Astrocyte of the spinal cord (primary cell): Measurements from ENCODE around the gene C2orf76.

ENCODE experiments used
- DNase-seq: peaks from one replicate; pipeline ENCODE4 v3.0.0; 2011; ENCODE audit warnings: low read depth, low spot score
- H3K4me3 ChIP-seq: 2 replicates; pipeline ENCODE4 v1.5.1; 2011; ENCODE audit warnings: low read depth, mild to moderate bottlenecking, low read length, moderate library complexity
- CTCF ChIP-seq: IDR thresholded peaks from 2 replicates; pipeline ENCODE4 v1.5.1; 2012; ENCODE audit warnings: low read depth, mild to moderate bottlenecking, low read length, inconsistent platforms
- in situ Hi-C: cut with HindIII; loops from 2 replicates; pipeline ENCODE4 v1.10.0; 2017; ENCODE audit warnings: low sequenced_read_pairs

Gene C2orf76

GRCh38 chr2:119293900-119294299 lies 72.7 kb downstream of the C2orf76 start:
- in situ Hi-C loops, result no loop called here
- no peak for DNase-seq
- no peak for TF ChIP-seq CTCF
- no peak overlapping the region for H3K4me3 ChIP-seq

GRCh38 chr2:119293254-119293653 lies 73.4 kb downstream of the C2orf76 start:
- in situ Hi-C loops, result no loop called here
- no peak overlapping the region for H3K4me3 ChIP-seq
- no peak for TF ChIP-seq CTCF
- no peak for DNase-seq

- DNase-seq, result peak; percentile 51
- peak; percentile 50 for TF ChIP-seq CTCF
- no peak overlapping the region for H3K4me3 ChIP-seq
- in situ Hi-C loops, result no loop called here
These were observed 74.4 kb downstream of the C2orf76 start for GRCh38 chr2:119292226-119292625.

GRCh38 chr2:119291588-119292167 lies 75.0 kb downstream of the C2orf76 start:
- no peak for DNase-seq
- TF ChIP-seq CTCF, result no peak
- H3K4me3 ChIP-seq, result no peak overlapping the region
- in situ Hi-C loops, result no loop called here

- in situ Hi-C loops, result no loop called here
- H3K4me3 ChIP-seq, result no peak overlapping the region
- peak; percentile 32 for DNase-seq
- TF ChIP-seq CTCF, result peak; percentile 80
These were observed 75.6 kb downstream of the C2orf76 start for GRCh38 chr2:119290859-119291587.

GRCh38 chr2:119289642-119290041 lies 77.0 kb downstream of the C2orf76 start:
- in situ Hi-C loops, result no loop called here
- no peak for TF ChIP-seq CTCF
- DNase-seq, result no peak
- H3K4me3 ChIP-seq, result no peak overlapping the region
